IMR-90 (cell line): ENCODE data around the gene PAMR1. TPM values are rescaled to one million over a fixed set of nuclear protein-coding genes. Genes with fewer than 3 reads are reported as not detected.
A peak's percentile ranks its signal among the peaks of the same experiment; 100 is the strongest.

ENCODE experiments used
- ATAC-seq: fragments of 200-7000 bp; cut with Tn5 transposase; 2 replicates; pipeline ENCODE4 v1.9.1; 2020; ENCODE audit warnings: low read depth, mild to moderate bottlenecking, moderate library complexity
- BruUV-seq: library from RNA; stranded (reverse); fragments of 400-500 nt; replicated peaks from 2 replicates; lab custom pipeline; 2021; lab: Mats Ljungman, UMichigan
- CTCF ChIA-PET: fragments of 300-600 bp; formaldehyde crosslinking; extraction: SDS; loops from one replicate; lab custom pipeline; 2021; ENCODE audit warnings: antibody characterized with exemption; lab: Yijun Ruan, JAX
- POLR2A ChIA-PET: fragments of 300-600 bp; sonication (Branson Sonifier 250); formaldehyde crosslinking; loops from one replicate; lab custom pipeline; 2022; ENCODE audit warnings: antibody characterized with exemption; ENCODE audit not compliant: unreplicated experiment; lab: Charles Lee
- DNase-seq: peaks from one replicate; pipeline ENCODE4 v3.0.0; 2013
- H2AFZ ChIP-seq: replicated peaks from 2 replicates; pipeline ENCODE3; 2013; ENCODE audit warnings: low read length, mild to moderate bottlenecking; ENCODE audit not compliant: poor library complexity
- H2AK5ac ChIP-seq: 2 replicates; pipeline ENCODE4 v1.6.1; 2013; ENCODE audit warnings: low read depth, low read length, inconsistent platforms
- H2AK9ac ChIP-seq: replicated peaks from 2 replicates; pipeline ENCODE3; 2013; ENCODE audit warnings: mild to moderate bottlenecking, low read depth, low read length, moderate library complexity; ENCODE audit not compliant: poor library complexity
- H2BK120ac ChIP-seq: 2 replicates; pipeline ENCODE4 v1.6.1; 2013; ENCODE audit warnings: low read depth, low read length, inconsistent platforms
- H2BK15ac ChIP-seq: 3 replicates; pipeline ENCODE4 v1.6.1; 2013; ENCODE audit warnings: low read depth, low read length, inconsistent platforms
- H2BK20ac ChIP-seq: 2 replicates; pipeline ENCODE4 v1.6.1; 2013; ENCODE audit warnings: low read depth, mild to moderate bottlenecking, inconsistent platforms, low read length, moderate library complexity
- H2BK5ac ChIP-seq: 2 replicates; pipeline ENCODE4 v1.6.1; 2013; ENCODE audit warnings: mild to moderate bottlenecking, low read depth, low read length, inconsistent platforms; ENCODE audit not compliant: poor library complexity, severe bottlenecking
- H3K14ac ChIP-seq: replicated peaks from 2 replicates; pipeline ENCODE4 v1.6.1; 2013; ENCODE audit warnings: low read depth, low read length, inconsistent platforms
- H3K18ac ChIP-seq: 2 replicates; pipeline ENCODE4 v1.6.1; 2013; ENCODE audit warnings: low read depth, low read length, control low read depth
- H3K23ac ChIP-seq: 2 replicates; pipeline ENCODE4 v1.6.1; 2013; ENCODE audit warnings: low read depth, low read length, inconsistent platforms
- H3K27ac ChIP-seq: 2 replicates; pipeline ENCODE4 v1.5.1; 2013; ENCODE audit warnings: mild to moderate bottlenecking, control low read depth, low read length; ENCODE audit not compliant: insufficient read depth
- H3K27me3 ChIP-seq: 2 replicates; pipeline ENCODE4 v1.6.1; 2013; ENCODE audit warnings: low read length; ENCODE audit not compliant: control insufficient read depth, insufficient read depth
- H3K36me3 ChIP-seq: 2 replicates; pipeline ENCODE4 v1.6.1; 2013; ENCODE audit warnings: low read length, mixed read lengths; ENCODE audit not compliant: control insufficient read depth, insufficient read depth
- H3K4ac ChIP-seq: 2 replicates; pipeline ENCODE4 v1.6.1; 2013; ENCODE audit warnings: low read depth, low read length, inconsistent platforms
- H3K4me1 ChIP-seq: 2 replicates; pipeline ENCODE4 v1.6.1; 2013; ENCODE audit warnings: low read length, mixed read lengths; ENCODE audit not compliant: control insufficient read depth, insufficient read depth
- H3K4me2 ChIP-seq: 2 replicates; pipeline ENCODE4 v1.6.1; 2013; ENCODE audit warnings: low read depth, mild to moderate bottlenecking, control low read depth, low read length, moderate library complexity
- H3K4me3 ChIP-seq: 2 replicates; pipeline ENCODE4 v1.5.1; 2013; ENCODE audit warnings: low read depth, mild to moderate bottlenecking, control low read depth, low read length, moderate library complexity; ENCODE audit not compliant: insufficient read depth
- H3K56ac ChIP-seq: 2 replicates; pipeline ENCODE4 v1.6.1; 2013; ENCODE audit warnings: low read length, inconsistent platforms; ENCODE audit not compliant: insufficient read depth; ENCODE audit errors: extremely low read depth
- H3K79me1 ChIP-seq, 2 experiments: 2 replicates each; pipeline ENCODE4 v1.6.1; 2013; ENCODE audit warnings: low read length in 2 of 2, inconsistent platforms in 1 of 2, low read depth in 1 of 2
- H3K9ac ChIP-seq: 2 replicates; pipeline ENCODE4 v1.6.1; 2013; ENCODE audit warnings: low read depth, low read length, control low read depth
- H3K9me1 ChIP-seq: 2 replicates; pipeline ENCODE4 v1.6.1; 2013; ENCODE audit warnings: low read length, inconsistent platforms; ENCODE audit not compliant: insufficient read depth
- H3K9me3 ChIP-seq: 2 replicates; pipeline ENCODE4 v1.6.1; 2013; ENCODE audit warnings: low read length; ENCODE audit not compliant: control insufficient read depth, insufficient read depth
- H4K20me1 ChIP-seq: 2 replicates; pipeline ENCODE4 v1.6.1; 2013; ENCODE audit warnings: low read length, inconsistent platforms; ENCODE audit not compliant: insufficient read depth
- H4K5ac ChIP-seq: 2 replicates; pipeline ENCODE4 v1.6.1; 2013; ENCODE audit warnings: mild to moderate bottlenecking, low read depth, low read length, control low read depth
- H4K8ac ChIP-seq, 2 experiments: 2 replicates each; pipeline ENCODE4 v1.6.1; 2013; ENCODE audit warnings: low read depth in 2 of 2, low read length in 2 of 2, control low read depth in 1 of 2, inconsistent platforms in 1 of 2
- H4K91ac ChIP-seq: 2 replicates; pipeline ENCODE4 v1.6.1; 2013; ENCODE audit warnings: low read depth, low read length, inconsistent platforms; ENCODE audit not compliant: insufficient read depth
- BHLHE40 ChIP-seq: fragments of 150-350 bp; IDR thresholded peaks from 2 replicates; pipeline ENCODE4 v1.6.1; 2016; ENCODE audit warnings: mild to moderate bottlenecking, low read depth, low read length
- CEBPB ChIP-seq: IDR thresholded peaks from 2 replicates; pipeline ENCODE4 v1.6.1; 2012; ENCODE audit warnings: low read depth, low read length, improper control_type of control experiment
- ELK1 ChIP-seq: fragments of 150-350 bp; IDR thresholded peaks from 2 replicates; pipeline ENCODE4 v1.6.1; 2016; ENCODE audit warnings: low read depth, mild to moderate bottlenecking, low read length, moderate library complexity, borderline replicate concordance
- FOS ChIP-seq: fragments of 150-350 bp; IDR thresholded peaks from 2 replicates; pipeline ENCODE4 v1.6.1; 2016; ENCODE audit warnings: low read depth, low read length
- MAFK ChIP-seq: IDR thresholded peaks from 2 replicates; pipeline ENCODE4 v1.6.1; 2012; ENCODE audit warnings: low read depth, low read length, improper control_type of control experiment
- MAZ ChIP-seq: IDR thresholded peaks from 2 replicates; pipeline ENCODE4 v1.6.1; 2012; ENCODE audit warnings: low read depth, mild to moderate bottlenecking, low read length, improper control_type of control experiment, moderate library complexity, borderline replicate concordance
- MXI1 ChIP-seq: IDR thresholded peaks from 2 replicates; pipeline ENCODE4 v1.6.1; 2012; ENCODE audit warnings: low read depth, mild to moderate bottlenecking, low read length, moderate library complexity, borderline replicate concordance
- POLR2A ChIP-seq: IDR thresholded peaks from 2 replicates; pipeline ENCODE4 v1.6.1; 2012; ENCODE audit warnings: mild to moderate bottlenecking, low read depth, low read length
- RAD21 ChIP-seq: IDR thresholded peaks from 2 replicates; pipeline ENCODE4 v1.6.1; 2012; ENCODE audit warnings: low read length, improper control_type of control experiment
- RCOR1 ChIP-seq: IDR thresholded peaks from 2 replicates; pipeline ENCODE4 v1.6.1; 2012; ENCODE audit warnings: mild to moderate bottlenecking, low read length, improper control_type of control experiment; ENCODE audit not compliant: insufficient replicate concordance
- RFX5 ChIP-seq: IDR thresholded peaks from 2 replicates; pipeline ENCODE4 v1.8.0; 2012; ENCODE audit warnings: low read depth, mild to moderate bottlenecking, low read length, moderate library complexity
- SMC3 ChIP-seq: fragments of 150-350 bp; IDR thresholded peaks from 2 replicates; pipeline ENCODE4 v1.6.1; 2016; ENCODE audit warnings: low read depth, mild to moderate bottlenecking, antibody characterized with exemption, low read length, moderate library complexity
- USF2 ChIP-seq: fragments of 150-350 bp; IDR thresholded peaks from 2 replicates; pipeline ENCODE4 v1.6.1; 2017; ENCODE audit warnings: mild to moderate bottlenecking, antibody characterized with exemption, low read length, low read depth
- WGBS, 2 experiments: methylation state at CpG; one replicate each; pipeline versions ENCODE4 v1.1.5 to v1.1.7; 2013; ENCODE audit warnings: missing lambda C conversion rate in 2 of 2; ENCODE audit not compliant: insufficient read length in 1 of 2; ENCODE audit errors: extremely low coverage in 2 of 2; 5-methylcytosine and 5-hydroxymethylcytosine counted together
- dilution Hi-C: fragments of 300-500 bp; cut with HindIII; formaldehyde crosslinking; loops from one replicate; pipeline ENCODE4 v1.14.3; 2018; ENCODE audit warnings: low sequenced_read_pairs; ENCODE audit not compliant: unreplicated experiment
- in situ Hi-C: fragments of 300-500 bp; cut with MboI; formaldehyde crosslinking; loops from 3 replicates; pipeline ENCODE4 v1.14.3; 2019; ENCODE audit warnings: low sequenced_read_pairs, inconsistent platforms, mixed read lengths
- intact Hi-C: fragments of 100-400 bp; cut with micrococcal nuclease; formaldehyde crosslinking; loops from 2 replicates; pipeline ENCODE4 v1.10.0; 2022
- polyA plus RNA-seq, 3 experiments: library from polyadenylated mRNA; depleted of rRNA; stranded (reverse); fragments of >200 nt; gene quantifications; 2 replicates each; pipeline ENCODE4 v1.2.3, GENCODE V29; 2012; ENCODE audit warnings: low replicate concordance in 1 of 3
- total RNA-seq: library from RNA; depleted of rRNA; stranded (reverse); fragments of >200 nt; gene quantifications from 2 replicates; pipeline ENCODE4 v1.2.3, GENCODE V29; 2012

Gene PAMR1
- total and polyA plus RNA-seq, 2 of the 4 experiments (the other 2 are of a cell fraction) = 70.7 to 80.7 TPM

DNA sequence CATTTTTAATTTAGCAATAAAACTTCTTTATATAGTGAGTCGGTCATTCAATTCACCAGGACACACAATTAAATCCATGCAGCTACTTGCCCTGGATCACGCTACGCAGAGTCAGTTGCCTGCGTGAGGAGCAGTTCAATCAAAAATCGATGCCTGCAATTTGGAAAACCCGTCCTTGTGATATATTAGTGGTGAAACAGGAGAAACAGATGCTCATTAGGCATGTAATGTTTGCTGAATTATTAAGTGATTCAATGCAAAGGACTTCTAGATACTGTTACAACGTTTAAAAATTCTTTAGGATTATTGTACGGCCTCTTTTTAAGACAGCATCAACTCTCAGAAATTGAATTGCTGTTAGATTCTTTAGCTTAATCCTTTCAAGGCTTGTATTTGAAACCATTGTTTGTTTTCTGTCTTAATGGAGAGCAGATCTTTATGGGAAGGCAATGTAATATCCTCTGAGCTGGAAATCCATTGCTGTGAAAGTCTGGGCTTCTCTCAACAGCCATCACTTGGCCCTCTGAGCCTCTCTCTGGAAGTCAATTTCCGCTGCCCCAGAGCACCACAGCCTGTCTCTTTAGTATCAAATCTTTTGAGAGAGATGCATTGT lies 20.1 kb upstream of the PAMR1 start:
- POLR2A ChIA-PET = no interaction called here
- Histone ChIP-seq H2BK15ac (no peak overlapping the region), H3K36me3 (no peaks in the 10 kb centered on the region), H2BK20ac (no peak overlapping the region), H3K4ac (no peak overlapping the region), H2BK5ac (no peak overlapping the region), H3K4me1 (peaks cover 28% of the 10 kb centered on the region), H3K14ac (no peak overlapping the region), H3K9ac (no peak overlapping the region), H3K9me1 (peaks cover 16% of the 10 kb centered on the region), H3K27ac (no peak overlapping the region), H3K18ac (no peak overlapping the region), H2AFZ (no peak overlapping the region), H4K5ac (no peak overlapping the region), H2AK5ac (peak overlapping the region; percentile 46; the same call in 1 of the 2 replicates), H3K4me3 (no peak overlapping the region), H3K79me1 (peaks cover 0 to 6% of the 10 kb centered on the region in 2 experiments; a peak in 1 of 4 replicates), H4K91ac (no peak overlapping the region), H2BK120ac (no peak overlapping the region), H3K27me3 (no peaks in the 10 kb centered on the region), H4K8ac (no peak overlapping the region), H3K4me2 (no peak overlapping the region), H4K20me1 (no peaks in the 10 kb centered on the region), H3K23ac (no peak overlapping the region), H3K56ac (no peak overlapping the region), H2AK9ac (no peak overlapping the region), H3K9me3 (no peaks in the 10 kb centered on the region)
- in situ Hi-C loops (no loop called here), intact Hi-C loops (no loop called here), dilution Hi-C loops (no loop called here)
- TF ChIP-seq SMC3 = no peak
- no peak for TF ChIP-seq POLR2A
- no peak for TF ChIP-seq MAZ
- no peak for TF ChIP-seq ELK1
- no peak for TF ChIP-seq RFX5
- no peak for TF ChIP-seq CEBPB
- TF ChIP-seq FOS = no peak
- TF ChIP-seq MXI1 = no peak
- no peak for TF ChIP-seq USF2
- no peak for TF ChIP-seq BHLHE40
- no peak for TF ChIP-seq MAFK
- TF ChIP-seq RAD21 = no peak
- no peak for TF ChIP-seq RCOR1
- DNase-seq = no peak
- CTCF ChIA-PET = interaction anchor here (1.4 kb wide), 1 partner anchor 58 kb away, joined by 3 read pairs; no protein-coding TSS in a partner anchor
- BruUV-seq = no TSS peak
- no CpG with 5 or more reads among the region's 9 CpGs for WGBS, 2 experiments
- no peak for ATAC-seq
